MCF 10A (cell line): ENCODE measurements around the gene CFAP46. TPM values are rescaled to one million over a fixed set of nuclear protein-coding genes. Genes with fewer than 3 reads are reported as not detected.

Experiments used
- BruUV-seq: library from RNA; stranded (reverse); fragments of 400-500 nt; replicated peaks from 2 replicates; lab custom pipeline; 2021; lab: Mats Ljungman, UMichigan
- CTCF ChIA-PET: fragments of 300-600 bp; sonication (Branson Sonifier 250); formaldehyde crosslinking; extraction: SDS; loops from one replicate; lab custom pipeline; 2021; ENCODE audit warnings: antibody characterized with exemption, inconsistent platforms; lab: Yijun Ruan, JAX
- POLR2A ChIA-PET: fragments of 300-600, 350-650 bp; sonication (Branson Sonifier 250); formaldehyde crosslinking; extraction: SDS; loops from one replicate; lab custom pipeline; 2020; ENCODE audit warnings: antibody characterized with exemption, inconsistent platforms; lab: Yijun Ruan, JAX
- DNase-seq: peaks from one replicate; pipeline ENCODE4 v3.0.0-alpha.2; 2018; ENCODE audit not compliant: unreplicated experiment
- H3K27ac Mint-ChIP-seq: one replicate; pipeline ENCODE4 v1.8.0; 2022; ENCODE audit warnings: mild to moderate bottlenecking, low read depth, mixed read lengths; ENCODE audit not compliant: unreplicated experiment
- H3K27me3 Mint-ChIP-seq: one replicate; pipeline ENCODE4 v1.8.0; 2022; ENCODE audit warnings: mixed read lengths; ENCODE audit not compliant: insufficient read depth, unreplicated experiment
- H3K36me3 Mint-ChIP-seq: one replicate; pipeline ENCODE4 v1.8.0; 2022; ENCODE audit warnings: mild to moderate bottlenecking, moderate library complexity, mixed read lengths; ENCODE audit not compliant: insufficient read depth, unreplicated experiment
- H3K4me1 Mint-ChIP-seq: one replicate; pipeline ENCODE4 v1.8.0; 2022; ENCODE audit warnings: mixed read lengths; ENCODE audit not compliant: insufficient read depth, unreplicated experiment
- H3K4me3 Mint-ChIP-seq: one replicate; pipeline ENCODE4 v1.8.0; 2022; ENCODE audit warnings: mild to moderate bottlenecking, moderate library complexity, mixed read lengths; ENCODE audit not compliant: unreplicated experiment
- H3K9me3 Mint-ChIP-seq: one replicate; pipeline ENCODE4 v1.8.0; 2022; ENCODE audit warnings: mixed read lengths; ENCODE audit not compliant: unreplicated experiment
- intact Hi-C: fragments of 100-400 bp; cut with micrococcal nuclease; formaldehyde crosslinking; loops from 2 replicates; pipeline ENCODE4 v1.14.1; 2022
- total RNA-seq: library from RNA; stranded (reverse); gene quantifications from 2 replicates; pipeline ENCODE4 v1.2.3, GENCODE V29; 2022
- TF ChIP-seq, protein P1 (sequence below): fragments of 200-600 bp; IDR thresholded peaks from one replicate; pipeline ENCODE4 v1.8.0; 2022; ENCODE audit warnings: antibody characterized with exemption, mild to moderate bottlenecking; ENCODE audit not compliant: unreplicated experiment

CFAP46 gene
- total RNA-seq, 1 experiment from 2014 or later, result 0.33 TPM

DNA sequence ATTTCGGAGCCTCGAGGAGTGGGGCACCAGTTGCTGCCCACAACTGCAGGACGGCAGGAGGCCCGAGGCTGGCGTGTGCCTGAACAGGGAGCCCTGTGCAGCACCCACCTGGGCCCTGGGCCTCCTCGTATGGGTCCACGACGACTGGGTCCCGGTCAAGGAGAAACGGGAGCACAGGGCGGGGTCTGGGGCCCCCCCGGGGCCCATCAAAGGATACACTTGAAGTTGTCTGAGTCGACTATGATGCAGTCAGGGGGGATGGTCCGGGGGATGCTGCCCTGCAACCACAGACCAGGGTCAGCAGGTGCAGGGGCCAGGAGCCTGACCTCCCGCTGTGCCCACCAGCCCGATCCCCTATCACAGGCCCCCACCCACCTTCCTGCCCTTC is 127.9 kb downstream of the CFAP46 start:
- ChIA-PET POLR2A (no interaction called here), CTCF (no interaction called here)
- no peak for DNase-seq
- no peak overlapping the region for H3K4me3 Mint-ChIP-seq
- no peak overlapping the region for H3K27ac Mint-ChIP-seq
- no peaks in the 10 kb centered on the region for H3K36me3 Mint-ChIP-seq
- intact Hi-C loops, result no loop called here
- TF ChIP-seq, protein P1, sequence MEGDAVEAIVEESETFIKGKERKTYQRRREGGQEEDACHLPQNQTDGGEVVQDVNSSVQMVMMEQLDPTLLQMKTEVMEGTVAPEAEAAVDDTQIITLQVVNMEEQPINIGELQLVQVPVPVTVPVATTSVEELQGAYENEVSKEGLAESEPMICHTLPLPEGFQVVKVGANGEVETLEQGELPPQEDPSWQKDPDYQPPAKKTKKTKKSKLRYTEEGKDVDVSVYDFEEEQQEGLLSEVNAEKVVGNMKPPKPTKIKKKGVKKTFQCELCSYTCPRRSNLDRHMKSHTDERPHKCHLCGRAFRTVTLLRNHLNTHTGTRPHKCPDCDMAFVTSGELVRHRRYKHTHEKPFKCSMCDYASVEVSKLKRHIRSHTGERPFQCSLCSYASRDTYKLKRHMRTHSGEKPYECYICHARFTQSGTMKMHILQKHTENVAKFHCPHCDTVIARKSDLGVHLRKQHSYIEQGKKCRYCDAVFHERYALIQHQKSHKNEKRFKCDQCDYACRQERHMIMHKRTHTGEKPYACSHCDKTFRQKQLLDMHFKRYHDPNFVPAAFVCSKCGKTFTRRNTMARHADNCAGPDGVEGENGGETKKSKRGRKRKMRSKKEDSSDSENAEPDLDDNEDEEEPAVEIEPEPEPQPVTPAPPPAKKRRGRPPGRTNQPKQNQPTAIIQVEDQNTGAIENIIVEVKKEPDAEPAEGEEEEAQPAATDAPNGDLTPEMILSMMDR, result no peak
- peaks cover 18% of the 10 kb centered on the region for H3K27me3 Mint-ChIP-seq
- peaks cover 5% of the 10 kb centered on the region for H3K9me3 Mint-ChIP-seq
- BruUV-seq, result no TSS peak
- H3K4me1 Mint-ChIP-seq, result no peaks in the 10 kb centered on the region

DNA sequence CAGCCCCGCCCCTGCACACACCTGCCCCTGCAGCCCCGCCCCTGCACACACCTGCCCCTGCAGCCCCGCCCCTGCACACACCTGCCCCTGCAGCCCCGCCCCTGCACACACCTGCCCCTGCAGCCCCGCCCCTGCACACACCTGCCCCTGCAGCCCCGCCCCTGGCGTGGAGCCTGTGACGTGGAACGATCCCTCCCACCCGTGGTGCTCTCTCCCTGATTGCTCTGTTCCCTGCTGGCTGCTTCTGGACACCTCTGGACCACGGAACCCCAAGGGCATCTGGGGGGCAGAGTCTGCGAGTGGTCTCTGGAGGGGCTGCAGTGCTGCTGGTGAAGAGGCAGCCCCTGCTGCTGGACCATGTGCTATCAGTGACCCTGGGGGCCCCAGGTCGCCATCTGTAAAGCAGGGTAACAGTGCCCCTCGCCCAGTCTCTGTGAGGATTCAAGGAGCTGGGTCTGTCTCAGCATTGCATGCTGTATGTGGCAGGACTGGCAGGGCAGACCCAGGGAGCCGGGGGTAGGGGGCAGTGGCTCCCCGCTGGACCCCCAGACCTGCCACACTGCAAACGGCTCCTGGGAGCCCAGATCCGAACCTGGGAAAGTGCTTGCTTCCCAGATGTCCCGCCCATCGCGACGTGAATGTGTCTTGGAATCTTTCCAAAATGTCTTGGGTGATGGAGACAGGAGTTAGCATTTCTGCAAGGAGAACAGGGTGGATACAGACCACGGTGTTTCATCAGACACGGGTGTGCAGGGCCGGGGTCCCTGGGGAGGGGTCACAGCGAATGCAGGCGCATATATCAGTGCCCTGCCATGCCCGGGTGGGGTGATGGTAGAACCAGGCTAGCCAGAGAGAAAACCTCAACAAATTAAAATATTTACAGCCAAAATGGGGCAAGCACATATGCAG is 128.6 kb downstream of the CFAP46 start:
- no peaks in the 10 kb centered on the region for H3K4me1 Mint-ChIP-seq
- peaks cover 24% of the 10 kb centered on the region for H3K27me3 Mint-ChIP-seq
- H3K27ac Mint-ChIP-seq, result no peak overlapping the region
- TF ChIP-seq, protein P1, result no peak
- BruUV-seq, result no TSS peak
- CTCF ChIA-PET, result no interaction called here
- POLR2A ChIA-PET, result no interaction called here
- no peaks in the 10 kb centered on the region for H3K36me3 Mint-ChIP-seq
- no peak overlapping the region for H3K4me3 Mint-ChIP-seq
- intact Hi-C loops, result no loop called here
- no peak for DNase-seq
- no peaks in the 10 kb centered on the region for H3K9me3 Mint-ChIP-seq

DNA sequence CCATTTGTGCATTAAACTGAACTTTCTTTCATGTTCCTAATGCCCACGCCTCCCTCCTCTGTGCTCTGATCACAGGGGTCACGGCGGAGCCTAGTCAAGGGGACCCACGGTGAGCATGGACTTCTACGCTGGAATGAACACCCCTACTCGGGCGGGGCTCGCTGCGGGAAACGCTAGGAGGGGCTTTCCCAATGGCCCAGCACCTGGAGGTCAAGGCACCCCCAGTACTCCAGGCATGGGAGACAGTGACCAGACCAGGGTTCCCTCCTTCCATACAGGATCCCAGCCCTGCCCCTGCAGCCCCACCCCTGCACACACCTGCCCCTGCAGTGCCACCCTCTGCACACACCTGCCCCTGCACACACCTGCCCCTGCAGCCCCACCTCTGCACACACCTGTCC is 129.4 kb downstream of the CFAP46 start:
- H3K27ac Mint-ChIP-seq, result no peak overlapping the region
- no peaks in the 10 kb centered on the region for H3K9me3 Mint-ChIP-seq
- H3K27me3 Mint-ChIP-seq, result peaks cover 25% of the 10 kb centered on the region
- TF ChIP-seq, protein P1, result no peak
- DNase-seq, result no peak
- BruUV-seq, result no TSS peak
- ChIA-PET POLR2A (no interaction called here), CTCF (interaction anchor here (0.6 kb wide), 1 partner anchor 321 kb away, joined by 3 read pairs; no protein-coding TSS in a partner anchor)
- H3K4me1 Mint-ChIP-seq, result no peaks in the 10 kb centered on the region
- H3K36me3 Mint-ChIP-seq, result no peaks in the 10 kb centered on the region
- H3K4me3 Mint-ChIP-seq, result no peak overlapping the region
- intact Hi-C loops, result no loop called here

DNA sequence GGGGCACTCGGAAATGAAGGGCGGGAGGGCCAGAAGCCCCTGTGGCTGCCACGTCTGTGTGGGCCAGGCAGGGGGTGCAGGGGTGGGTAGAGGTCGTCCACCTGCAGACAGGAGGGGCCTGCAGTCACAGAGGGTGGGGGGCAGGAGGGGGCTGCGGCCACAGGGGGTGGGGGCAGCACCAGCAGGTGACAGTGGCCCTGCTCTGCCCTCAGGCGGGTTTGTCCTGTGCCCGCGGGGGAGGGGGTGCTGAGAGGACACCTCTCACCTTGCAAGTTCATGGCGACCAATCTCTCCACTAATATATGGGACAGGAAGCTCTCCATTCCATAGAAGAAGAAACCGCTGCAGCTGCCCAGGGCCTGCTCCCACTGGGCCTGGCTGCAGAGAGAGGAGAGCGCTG is 129.8 kb downstream of the CFAP46 start:
- ChIA-PET POLR2A (no interaction called here), CTCF (interaction anchor here (0.6 kb wide), 1 partner anchor 322 kb away, joined by 3 read pairs; no protein-coding TSS in a partner anchor)
- TF ChIP-seq, protein P1, result no peak
- intact Hi-C loops, result no loop called here
- Mint-ChIP-seq H3K27me3 (peaks cover 25% of the 10 kb centered on the region), H3K27ac (no peak overlapping the region), H3K36me3 (no peaks in the 10 kb centered on the region), H3K9me3 (no peaks in the 10 kb centered on the region), H3K4me1 (no peaks in the 10 kb centered on the region), H3K4me3 (no peak overlapping the region)
- no TSS peak for BruUV-seq
- DNase-seq, result no peak
